DOHH2 (cell line): Measurements from ENCODE around the gene HMGXB3.

Experiments
- EZH2phosphoT487 ChIP-seq: fragments of 200-600 bp; sonication (generic); IDR thresholded peaks from 2 replicates; pipeline ENCODE4 v1.6.1; 2017; ENCODE audit warnings: borderline replicate concordance, mild to moderate bottlenecking, antibody characterized with exemption, low read length, moderate library complexity, mixed read lengths
- TF ChIP-seq, protein P1 (sequence below): fragments of 200-600 bp; sonication (generic); IDR thresholded peaks from one replicate; pipeline ENCODE4 v1.5.1; 2014; ENCODE audit warnings: antibody characterized with exemption, mild to moderate bottlenecking, low read depth, low read length; ENCODE audit not compliant: poor library complexity, severe bottlenecking

DNA sequence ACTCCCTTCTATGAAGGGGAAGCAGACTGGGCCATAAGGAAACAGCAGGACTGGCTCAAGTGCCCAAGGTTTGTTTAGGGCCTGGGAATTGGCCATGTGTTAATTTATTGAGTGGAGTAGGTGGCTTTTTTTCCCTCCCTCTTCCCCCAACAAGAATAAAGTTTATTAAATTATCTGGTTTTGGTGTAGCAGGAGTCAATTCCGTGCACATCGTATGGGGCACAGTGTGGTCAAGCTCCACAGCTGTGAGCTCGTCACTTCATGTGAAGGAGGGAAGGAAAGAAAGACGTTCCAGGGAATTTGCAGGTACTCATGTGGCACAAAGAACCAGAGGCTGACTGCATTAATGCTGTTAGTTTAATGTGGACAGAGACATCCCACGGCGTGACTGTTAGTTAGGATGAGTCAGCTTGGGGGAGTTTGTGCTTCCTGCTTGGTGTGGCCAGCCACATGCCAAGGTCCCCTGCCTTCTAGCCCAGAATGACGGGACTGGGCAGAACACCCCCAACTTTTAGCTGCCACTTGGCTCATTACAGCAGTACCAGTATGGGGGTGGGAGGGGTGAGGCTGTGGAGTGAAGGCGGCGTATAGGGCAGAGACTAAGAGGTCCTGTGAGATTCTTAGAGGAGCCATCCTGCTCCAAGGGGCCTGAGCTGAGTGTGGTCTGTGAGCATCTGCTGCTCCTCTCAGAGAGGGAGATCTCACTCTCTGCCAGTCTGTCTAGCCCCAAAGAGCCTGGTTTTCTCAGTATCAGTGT is 52.6 kb downstream of the HMGXB3 start:
- TF ChIP-seq, protein P1, sequence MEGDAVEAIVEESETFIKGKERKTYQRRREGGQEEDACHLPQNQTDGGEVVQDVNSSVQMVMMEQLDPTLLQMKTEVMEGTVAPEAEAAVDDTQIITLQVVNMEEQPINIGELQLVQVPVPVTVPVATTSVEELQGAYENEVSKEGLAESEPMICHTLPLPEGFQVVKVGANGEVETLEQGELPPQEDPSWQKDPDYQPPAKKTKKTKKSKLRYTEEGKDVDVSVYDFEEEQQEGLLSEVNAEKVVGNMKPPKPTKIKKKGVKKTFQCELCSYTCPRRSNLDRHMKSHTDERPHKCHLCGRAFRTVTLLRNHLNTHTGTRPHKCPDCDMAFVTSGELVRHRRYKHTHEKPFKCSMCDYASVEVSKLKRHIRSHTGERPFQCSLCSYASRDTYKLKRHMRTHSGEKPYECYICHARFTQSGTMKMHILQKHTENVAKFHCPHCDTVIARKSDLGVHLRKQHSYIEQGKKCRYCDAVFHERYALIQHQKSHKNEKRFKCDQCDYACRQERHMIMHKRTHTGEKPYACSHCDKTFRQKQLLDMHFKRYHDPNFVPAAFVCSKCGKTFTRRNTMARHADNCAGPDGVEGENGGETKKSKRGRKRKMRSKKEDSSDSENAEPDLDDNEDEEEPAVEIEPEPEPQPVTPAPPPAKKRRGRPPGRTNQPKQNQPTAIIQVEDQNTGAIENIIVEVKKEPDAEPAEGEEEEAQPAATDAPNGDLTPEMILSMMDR, result no peak
- no peak for TF ChIP-seq EZH2phosphoT487
